Upper lobe of left lung (tissue), 6 donors: ENCODE results near the gene FOXF2. TPM values are rescaled to one million over a fixed set of nuclear protein-coding genes. Genes with fewer than 3 reads are reported as not detected.
"Not testable (repeated sequence)": the region's sequence is repeated elsewhere in the genome, so short reads cannot be mapped to it uniquely, and the experiment has no call there.

Experiments
- ATAC-seq, 2 donors: fragments of 200-7000 bp; cut with Tn5 transposase; one replicate each; pipeline ENCODE4 v1.9.1; 2022; ENCODE audit warnings: mild to moderate bottlenecking in 2 of 2, moderate library complexity in 2 of 2; ENCODE audit not compliant: low FRiP score in 2 of 2
- DNase-seq, 2 donors: peaks; one replicate each; pipeline ENCODE4 v3.0.0-alpha.2; 2019 to 2020
- H3K27ac ChIP-seq, 4 donors: fragments of 200-600 bp; sonication (generic); one replicate each; pipeline ENCODE4 v1.5.1; 2016 to 2019
- H3K27me3 ChIP-seq, 4 donors: fragments of 200-600 bp; sonication (generic); one replicate each; pipeline ENCODE4 v1.5.1; 2017 to 2019
- H3K36me3 ChIP-seq, 4 donors: fragments of 200-600 bp; sonication (generic); one replicate each; pipeline ENCODE4 v1.5.1; 2016 to 2019
- H3K4me1 ChIP-seq, 4 donors: fragments of 200-600 bp; sonication (generic); one replicate each; pipeline ENCODE4 v1.5.1; 2018 to 2019
- H3K4me3 ChIP-seq, 4 donors: fragments of 200-600 bp; sonication (generic); one replicate each; pipeline ENCODE4 v1.5.1; 2017 to 2019; ENCODE audit warnings: mild to moderate bottlenecking in 2 of 4, moderate library complexity in 1 of 4
- H3K9me3 ChIP-seq, 4 donors: fragments of 200-600 bp; sonication (generic); one replicate each; pipeline ENCODE4 v1.5.1; 2018 to 2019
- CTCF ChIP-seq, 6 experiments: fragments of 450-650 bp in 4 of 6; fragments of 200-600 bp in 2 of 6; sonication (generic) in 2 of 6; IDR thresholded peaks; one replicate each; pipeline ENCODE4 v1.5.1; 2016 to 2019; ENCODE audit warnings: antibody characterized with exemption in 6 of 6
- EP300 ChIP-seq, 4 donors: sonication (generic); formaldehyde crosslinking; IDR thresholded peaks; one replicate each; pipeline ENCODE4 v1.5.1; 2017; ENCODE audit warnings: antibody characterized with exemption in 4 of 4, control low read depth in 2 of 4
- POLR2A ChIP-seq, 4 donors: fragments of 450-650 bp; IDR thresholded peaks; one replicate each; pipeline ENCODE4 v1.5.1; 2016 to 2017; ENCODE audit warnings: antibody characterized with exemption in 4 of 4, mild to moderate bottlenecking in 2 of 4
- POLR2AphosphoS5 ChIP-seq, 2 donors: sonication (generic); formaldehyde crosslinking; IDR thresholded peaks; one replicate each; pipeline ENCODE4 v1.5.1; 2017; ENCODE audit warnings: antibody characterized with exemption in 2 of 2
- WGBS, 2 donors: methylation state at CpG; one replicate each; pipeline ENCODE4 v1.1.5; 2017 to 2018; 5-methylcytosine and 5-hydroxymethylcytosine counted together
- total RNA-seq, 6 donors: library from RNA; depleted of rRNA in 4 of 6; stranded (reverse); fragments of >200 nt in 4 of 6; gene quantifications; one replicate each; pipeline versions ENCODE4 v1.1.0 to v1.2.1, GENCODE V29; 2016 to 2021
- donor health status: DM: no; HTN: no; CAD: no; lungs with moderate emphysema.
- donor health status: DM: no; HTN: yes; CAD: no; lungs with severe emphysema.

The FOXF2 gene
- total RNA-seq, 6 donors from 2014 or later: 5.5 to 17.7 (median 8.8) TPM

- 6 to 44% methylated on average over 1 of the region's 1 CpG for WGBS, 2 donors
- no peaks in the 10 kb centered on the region for H3K36me3 ChIP-seq
- TF ChIP-seq EP300 (IDR thresholded peaks at IDR 0.05): peak in 3 of 4 donors; percentile 26 to 96 (median 68)
- no peak for TF ChIP-seq CTCF (IDR thresholded peaks at IDR 0.05)
- TF ChIP-seq POLR2AphosphoS5 (IDR thresholded peaks at IDR 0.05): peak; percentile 72 to 84
- no peak for TF ChIP-seq POLR2A (IDR thresholded peaks at IDR 0.05)
- ATAC-seq (peak; percentile 87 to 92), DNase-seq (peak in 1 of 2 donors; percentile 81)
- no peaks in the 10 kb centered on the region for H3K27me3 ChIP-seq
- no peak overlapping the region for H3K4me3 ChIP-seq
- peaks cover 15 to 30% (median 22%) of the 10 kb centered on the region in 4 donors for H3K4me1 ChIP-seq
- H3K27ac ChIP-seq: peak overlapping the region in 1 of 4 donors; percentile 2
- peaks cover 0 to 17% (median 11%) of the 10 kb centered on the region in 4 donors for H3K9me3 ChIP-seq
Measured at GRCh38 chr6:1348675-1349074, 40.7 kb upstream of the FOXF2 start.

GRCh38 chr6:1349655-1350054 lies 39.7 kb upstream of the FOXF2 start:
- Histone ChIP-seq H3K27me3 (no peaks in the 10 kb centered on the region), H3K27ac (no peak overlapping the region), H3K4me1 (peaks cover 15 to 30% (median 22%) of the 10 kb centered on the region in 4 donors), H3K36me3 (no peaks in the 10 kb centered on the region), H3K9me3 (peaks cover 0 to 14% (median 9%) of the 10 kb centered on the region in 4 donors), H3K4me3 (no peak overlapping the region)
- ATAC-seq: no peak
- TF ChIP-seq POLR2A (IDR thresholded peaks at IDR 0.05): no peak
- TF ChIP-seq EP300 (IDR thresholded peaks at IDR 0.05): no peak
- TF ChIP-seq CTCF (IDR thresholded peaks at IDR 0.05): no peak
- no peak for TF ChIP-seq POLR2AphosphoS5 (IDR thresholded peaks at IDR 0.05)
- 41 to 42% methylated on average over 1 of the region's 1 CpG for WGBS, 2 donors
- DNase-seq: no peak

GRCh38 chr6:1351381-1352008 lies 37.9 kb upstream of the FOXF2 start:
- H3K27ac ChIP-seq: no peak overlapping the region
- H3K9me3 ChIP-seq: peaks cover 0 to 14% (median 9%) of the 10 kb centered on the region in 4 donors
- no peak for ATAC-seq
- no peak for TF ChIP-seq POLR2A (IDR thresholded peaks at IDR 0.05)
- DNase-seq: no peak
- H3K4me3 ChIP-seq: no peak overlapping the region
- H3K27me3 ChIP-seq: no peaks in the 10 kb centered on the region
- WGBS, 2 donors: 86 to 91% methylated on average over 2 of the region's 2 CpGs
- peaks cover 15 to 29% (median 22%) of the 10 kb centered on the region in 4 donors for H3K4me1 ChIP-seq
- no peaks in the 10 kb centered on the region for H3K36me3 ChIP-seq

- not testable (repeated sequence) for DNase-seq, H3K36me3 ChIP-seq, H3K4me3 ChIP-seq, H3K27me3 ChIP-seq, H3K27ac ChIP-seq, H3K4me1 ChIP-seq, ATAC-seq
- peaks cover 0 to 14% (median 9%) of the 10 kb centered on the region in 4 donors for H3K9me3 ChIP-seq
Measured at GRCh38 chr6:1355068-1355467, 34.3 kb upstream of the FOXF2 start.

- not testable (repeated sequence) for H3K27ac ChIP-seq, DNase-seq, H3K4me1 ChIP-seq, ATAC-seq, H3K27me3 ChIP-seq, H3K9me3 ChIP-seq, H3K4me3 ChIP-seq, H3K36me3 ChIP-seq
- WGBS, 2 donors: 75 to 98% methylated on average over 3 to 4 of the region's 4 CpGs
Measured at GRCh38 chr6:1361717-1362116, 27.7 kb upstream of the FOXF2 start.

- 89 to 92% methylated on average over 9 of the region's 9 CpGs for WGBS, 2 donors
- H3K27me3 ChIP-seq: no peaks in the 10 kb centered on the region
- DNase-seq: no peak
- no peaks in the 10 kb centered on the region for H3K36me3 ChIP-seq
- H3K4me1 ChIP-seq: no peaks in the 10 kb centered on the region
- no peak for ATAC-seq
- no peaks in the 10 kb centered on the region for H3K9me3 ChIP-seq
- H3K27ac ChIP-seq: peak overlapping the region in 1 of 4 donors; percentile 39
- H3K4me3 ChIP-seq: no peak overlapping the region
- TF ChIP-seq POLR2AphosphoS5 (IDR thresholded peaks at IDR 0.05) (no peak), CTCF (IDR thresholded peaks at IDR 0.05) (no peak), POLR2A (IDR thresholded peaks at IDR 0.05) (no peak), EP300 (IDR thresholded peaks at IDR 0.05) (no peak)
Measured at GRCh38 chr6:1362643-1363042, 26.7 kb upstream of the FOXF2 start.
